SK-N-SH (cell line): ENCODE results near the gene HAUS2.

ENCODE experiments used
- EP300 ChIP-seq, 2 experiments: IDR thresholded peaks; 2 replicates each; pipeline versions ENCODE4 v1.4.0 to v1.6.1; 2012; ENCODE audit warnings: borderline replicate concordance in 1 of 2, low read depth in 1 of 2, low read length in 1 of 2
- JUND ChIP-seq: IDR thresholded peaks from 2 replicates; pipeline ENCODE4 v1.4.0; 2012
- RAD21 ChIP-seq: IDR thresholded peaks from 2 replicates; pipeline ENCODE4 v1.6.1; 2012; ENCODE audit warnings: mild to moderate bottlenecking, low read length
- RXRA ChIP-seq: IDR thresholded peaks from 2 replicates; pipeline ENCODE4 v1.4.0; 2012; ENCODE audit warnings: low read depth, mild to moderate bottlenecking, borderline replicate concordance
- SMC3 ChIP-seq: IDR thresholded peaks from 2 replicates; pipeline ENCODE4 v1.6.1; 2012; ENCODE audit warnings: low read depth, low read length, improper control_type of control experiment
- YY1 ChIP-seq: IDR thresholded peaks from 2 replicates; pipeline ENCODE4 v1.4.0; 2012; ENCODE audit warnings: low read depth, mild to moderate bottlenecking
- TF ChIP-seq, protein P1 (sequence below): fragments of 200-600 bp; sonication (generic); IDR thresholded peaks from 2 replicates; pipeline ENCODE4 v1.6.1; 2017; ENCODE audit warnings: antibody characterized with exemption, mild to moderate bottlenecking, moderate library complexity
- TF ChIP-seq, protein P2 (sequence below): IDR thresholded peaks from 2 replicates; pipeline ENCODE4 v1.6.1; 2012; ENCODE audit warnings: mild to moderate bottlenecking, low read depth, low read length, moderate library complexity

DNA sequence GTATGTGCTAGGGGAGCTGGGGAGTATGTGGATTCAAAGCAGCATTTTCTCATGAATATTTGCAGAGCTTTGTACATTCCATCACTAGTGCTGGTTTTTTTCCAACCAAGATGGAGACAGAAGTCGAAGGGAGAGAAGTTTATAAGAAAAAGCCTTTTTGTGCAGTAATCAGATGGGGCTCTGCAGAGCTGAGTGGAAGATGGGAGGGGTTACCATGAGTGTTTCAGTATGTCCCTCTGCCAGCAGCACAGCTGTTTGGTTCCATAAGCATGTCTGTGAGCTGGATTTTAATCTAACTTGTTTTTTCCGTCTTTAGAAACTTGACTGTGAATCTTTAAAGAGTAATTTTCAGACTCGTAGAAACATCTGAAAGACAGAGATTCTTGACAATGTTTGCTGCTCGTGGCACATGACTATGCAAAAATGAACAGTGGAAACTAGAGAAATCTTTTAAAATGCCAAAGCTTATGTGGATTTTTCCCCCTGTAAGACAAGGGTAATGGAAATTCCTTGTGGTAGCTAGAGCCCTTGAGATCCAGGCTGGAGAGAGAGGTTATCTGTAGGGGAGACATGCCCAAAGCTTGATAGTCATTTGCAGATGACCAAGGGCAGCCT, 47.1 kb downstream of the HAUS2 start:
- TF ChIP-seq EP300 (IDR thresholded peaks at IDR 0.05; ENCODE audit: borderline replicate concordance in 1 of 2, low read depth in 1 of 2, low read length in 1 of 2): no peak
- TF ChIP-seq, protein P1, sequence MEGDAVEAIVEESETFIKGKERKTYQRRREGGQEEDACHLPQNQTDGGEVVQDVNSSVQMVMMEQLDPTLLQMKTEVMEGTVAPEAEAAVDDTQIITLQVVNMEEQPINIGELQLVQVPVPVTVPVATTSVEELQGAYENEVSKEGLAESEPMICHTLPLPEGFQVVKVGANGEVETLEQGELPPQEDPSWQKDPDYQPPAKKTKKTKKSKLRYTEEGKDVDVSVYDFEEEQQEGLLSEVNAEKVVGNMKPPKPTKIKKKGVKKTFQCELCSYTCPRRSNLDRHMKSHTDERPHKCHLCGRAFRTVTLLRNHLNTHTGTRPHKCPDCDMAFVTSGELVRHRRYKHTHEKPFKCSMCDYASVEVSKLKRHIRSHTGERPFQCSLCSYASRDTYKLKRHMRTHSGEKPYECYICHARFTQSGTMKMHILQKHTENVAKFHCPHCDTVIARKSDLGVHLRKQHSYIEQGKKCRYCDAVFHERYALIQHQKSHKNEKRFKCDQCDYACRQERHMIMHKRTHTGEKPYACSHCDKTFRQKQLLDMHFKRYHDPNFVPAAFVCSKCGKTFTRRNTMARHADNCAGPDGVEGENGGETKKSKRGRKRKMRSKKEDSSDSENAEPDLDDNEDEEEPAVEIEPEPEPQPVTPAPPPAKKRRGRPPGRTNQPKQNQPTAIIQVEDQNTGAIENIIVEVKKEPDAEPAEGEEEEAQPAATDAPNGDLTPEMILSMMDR: no peak
- TF ChIP-seq RXRA: no peak
- TF ChIP-seq JUND: no peak
- no peak for TF ChIP-seq SMC3
- no peak for TF ChIP-seq YY1
- TF ChIP-seq, protein P2, sequence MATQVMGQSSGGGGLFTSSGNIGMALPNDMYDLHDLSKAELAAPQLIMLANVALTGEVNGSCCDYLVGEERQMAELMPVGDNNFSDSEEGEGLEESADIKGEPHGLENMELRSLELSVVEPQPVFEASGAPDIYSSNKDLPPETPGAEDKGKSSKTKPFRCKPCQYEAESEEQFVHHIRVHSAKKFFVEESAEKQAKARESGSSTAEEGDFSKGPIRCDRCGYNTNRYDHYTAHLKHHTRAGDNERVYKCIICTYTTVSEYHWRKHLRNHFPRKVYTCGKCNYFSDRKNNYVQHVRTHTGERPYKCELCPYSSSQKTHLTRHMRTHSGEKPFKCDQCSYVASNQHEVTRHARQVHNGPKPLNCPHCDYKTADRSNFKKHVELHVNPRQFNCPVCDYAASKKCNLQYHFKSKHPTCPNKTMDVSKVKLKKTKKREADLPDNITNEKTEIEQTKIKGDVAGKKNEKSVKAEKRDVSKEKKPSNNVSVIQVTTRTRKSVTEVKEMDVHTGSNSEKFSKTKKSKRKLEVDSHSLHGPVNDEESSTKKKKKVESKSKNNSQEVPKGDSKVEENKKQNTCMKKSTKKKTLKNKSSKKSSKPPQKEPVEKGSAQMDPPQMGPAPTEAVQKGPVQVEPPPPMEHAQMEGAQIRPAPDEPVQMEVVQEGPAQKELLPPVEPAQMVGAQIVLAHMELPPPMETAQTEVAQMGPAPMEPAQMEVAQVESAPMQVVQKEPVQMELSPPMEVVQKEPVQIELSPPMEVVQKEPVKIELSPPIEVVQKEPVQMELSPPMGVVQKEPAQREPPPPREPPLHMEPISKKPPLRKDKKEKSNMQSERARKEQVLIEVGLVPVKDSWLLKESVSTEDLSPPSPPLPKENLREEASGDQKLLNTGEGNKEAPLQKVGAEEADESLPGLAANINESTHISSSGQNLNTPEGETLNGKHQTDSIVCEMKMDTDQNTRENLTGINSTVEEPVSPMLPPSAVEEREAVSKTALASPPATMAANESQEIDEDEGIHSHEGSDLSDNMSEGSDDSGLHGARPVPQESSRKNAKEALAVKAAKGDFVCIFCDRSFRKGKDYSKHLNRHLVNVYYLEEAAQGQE: no peak
- TF ChIP-seq RAD21: no peak
